Activated T-cell treated with anti-CD3 and anti-CD28 coated beads, Interleukin-2, amount 50 U/mL, for 72 hours (primary cell): ENCODE data around the gene IL1R1. TPM values are rescaled to one million over a fixed set of nuclear protein-coding genes. Genes with fewer than 3 reads are reported as not detected.
"Not testable (repeated sequence)": the region's sequence is repeated elsewhere in the genome, so short reads cannot be mapped to it uniquely, and the experiment has no call there.

ENCODE experiments used
- ATAC-seq, 2 donors: fragments of 150-1000 bp; cut with Tn5 transposase; replicated peaks in 1 of 2; 2 replicates each; pipeline ENCODE4 v1.10.0; 2021; ENCODE audit warnings: moderate library complexity in 2 of 2, mild to moderate bottlenecking in 1 of 2
- DNase-seq, 2 donors: peaks; one replicate each; pipeline ENCODE4 v3.0.0; 2021 to 2022; ENCODE audit warnings: mixed read lengths in 1 of 2
- H3K27ac Mint-ChIP-seq: one replicate; pipeline ENCODE4 v1.8.0; 2022; ENCODE audit warnings: mild to moderate bottlenecking, moderate library complexity, mixed read lengths
- H3K27me3 Mint-ChIP-seq: one replicate; pipeline ENCODE4 v1.8.0; 2022; ENCODE audit warnings: low read depth, mixed read lengths
- H3K36me3 Mint-ChIP-seq, 2 donors: one replicate each; pipeline ENCODE4 v1.8.0; 2022; ENCODE audit warnings: mixed read lengths in 2 of 2, mild to moderate bottlenecking in 1 of 2; ENCODE audit not compliant: insufficient read depth in 2 of 2
- H3K4me1 Mint-ChIP-seq: one replicate; pipeline ENCODE4 v1.8.0; 2022; ENCODE audit warnings: low read depth, mixed read lengths
- H3K4me3 Mint-ChIP-seq, 2 donors: one replicate each; pipeline ENCODE4 v1.8.0; 2022; ENCODE audit warnings: mild to moderate bottlenecking in 2 of 2, mixed read lengths in 2 of 2, moderate library complexity in 2 of 2
- H3K9me3 Mint-ChIP-seq, 2 donors: one replicate each; pipeline ENCODE4 v1.8.0; 2022; ENCODE audit warnings: mixed read lengths in 2 of 2
- total RNA-seq, 2 donors: library from RNA; stranded (reverse); gene quantifications; one replicate each; pipeline ENCODE4 v1.2.3, GENCODE V29; 2022

The IL1R1 gene
- total RNA-seq: 10 to 100 TPM; 14.3 to 14.5 TPM

GRCh38 chr2:102141970-102142828, at the start of gene IL1R1:
IL1R1 (plus strand) TSS chr2:102142746; CDS start chr2:102157725, 14,979 bp downstream.
- H3K9me3 Mint-ChIP-seq: peaks cover 20 to 21% of the 10 kb centered on the region in 2 donors
- H3K4me3 Mint-ChIP-seq: peak within 1 kb of the TSS; percentile 76 to 84
- peaks cover 60% of the 10 kb centered on the region for H3K4me1 Mint-ChIP-seq
- H3K27me3 Mint-ChIP-seq: peaks cover 24% of the 10 kb centered on the region
- peak within 1 kb of the TSS; percentile 61 for H3K27ac Mint-ChIP-seq
- H3K36me3 Mint-ChIP-seq: peaks cover 44 to 60% of the 10 kb centered on the region in 2 donors
- DNase-seq: peak; percentile 40 to 68
- ATAC-seq: peak; percentile 62 to 69

GRCh38 chr2:102093662-102094061, 48.9 kb upstream of the IL1R1 start:
- no peak for DNase-seq
- no peak overlapping the region for H3K27ac Mint-ChIP-seq
- peaks cover 4 to 9% of the 10 kb centered on the region in 2 donors for H3K9me3 Mint-ChIP-seq
- H3K4me3 Mint-ChIP-seq: no peak overlapping the region
- ATAC-seq: no peak
- peaks cover 3 to 17% of the 10 kb centered on the region in 2 donors for H3K36me3 Mint-ChIP-seq
- H3K4me1 Mint-ChIP-seq: peaks cover 15% of the 10 kb centered on the region
- H3K27me3 Mint-ChIP-seq: peaks cover 11% of the 10 kb centered on the region

GRCh38 chr2:102094917-102095316, 47.6 kb upstream of the IL1R1 start:
- ATAC-seq (peak; percentile 95 to 99), DNase-seq (peak; percentile 70 to 72)
- Mint-ChIP-seq H3K27me3 (peaks cover 14% of the 10 kb centered on the region), H3K4me3 (no peak overlapping the region), H3K27ac (no peak overlapping the region), H3K9me3 (peaks cover 4% of the 10 kb centered on the region in 2 donors), H3K4me1 (peaks cover 28% of the 10 kb centered on the region), H3K36me3 (peaks cover 5 to 13% of the 10 kb centered on the region in 2 donors)

GRCh38 chr2:102096103-102096502, 46.4 kb upstream of the IL1R1 start:
- Mint-ChIP-seq H3K4me1 (peaks cover 39% of the 10 kb centered on the region), H3K27me3 (peaks cover 14% of the 10 kb centered on the region), H3K9me3 (peaks cover 2 to 6% of the 10 kb centered on the region in 2 donors), H3K27ac (no peak overlapping the region), H3K4me3 (no peak overlapping the region), H3K36me3 (peaks cover 7% of the 10 kb centered on the region in 2 donors)
- no peak for ATAC-seq
- DNase-seq: no peak

GRCh38 chr2:102098756-102099155, 43.8 kb upstream of the IL1R1 start:
- Mint-ChIP-seq H3K36me3 (peaks cover 5 to 9% of the 10 kb centered on the region in 2 donors), H3K27ac (no peak overlapping the region), H3K4me3 (no peak overlapping the region), H3K27me3 (peaks cover 32% of the 10 kb centered on the region), H3K4me1 (peaks cover 56% of the 10 kb centered on the region), H3K9me3 (peaks cover 2% of the 10 kb centered on the region in 2 donors)
- ATAC-seq (no peak), DNase-seq (no peak)

GRCh38 chr2:102099536-102100298, 42.8 kb upstream of the IL1R1 start:
- DNase-seq (no peak), ATAC-seq (no peak)
- peaks cover 5 to 9% of the 10 kb centered on the region in 2 donors for H3K36me3 Mint-ChIP-seq
- H3K4me1 Mint-ChIP-seq: peaks cover 62% of the 10 kb centered on the region
- H3K27me3 Mint-ChIP-seq: peaks cover 32% of the 10 kb centered on the region
- peaks cover 2% of the 10 kb centered on the region in 2 donors for H3K9me3 Mint-ChIP-seq
- H3K27ac Mint-ChIP-seq: peak overlapping the region; percentile 62
- H3K4me3 Mint-ChIP-seq: peak overlapping the region; percentile 70 to 75

- DNase-seq (peak; percentile 47 to 60), ATAC-seq (peak; percentile 80 to 83)
- Mint-ChIP-seq H3K4me3 (peak overlapping the region; percentile 70 to 75), H3K9me3 (peaks cover 2% of the 10 kb centered on the region in 2 donors), H3K36me3 (peaks cover 5 to 9% of the 10 kb centered on the region in 2 donors), H3K27ac (peak overlapping the region; percentile 62), H3K4me1 (peaks cover 63% of the 10 kb centered on the region), H3K27me3 (peaks cover 32% of the 10 kb centered on the region)
Measured at GRCh38 chr2:102100371-102101096, 42.0 kb upstream of the IL1R1 start.

GRCh38 chr2:102101097-102101848, 41.3 kb upstream of the IL1R1 start:
- Mint-ChIP-seq H3K9me3 (peaks cover 2% of the 10 kb centered on the region in 2 donors), H3K36me3 (peaks cover 5 to 9% of the 10 kb centered on the region in 2 donors), H3K27me3 (peaks cover 32% of the 10 kb centered on the region), H3K4me3 (no peak overlapping the region), H3K4me1 (peaks cover 70% of the 10 kb centered on the region), H3K27ac (no peak overlapping the region)
- DNase-seq: no peak
- no peak for ATAC-seq

- no peak overlapping the region for H3K27ac Mint-ChIP-seq
- peaks cover 5 to 9% of the 10 kb centered on the region in 2 donors for H3K36me3 Mint-ChIP-seq
- ATAC-seq: no peak
- no peak overlapping the region for H3K4me3 Mint-ChIP-seq
- peaks cover 28% of the 10 kb centered on the region for H3K27me3 Mint-ChIP-seq
- no peak for DNase-seq
- peaks cover 73% of the 10 kb centered on the region for H3K4me1 Mint-ChIP-seq
- peaks cover 2% of the 10 kb centered on the region in 2 donors for H3K9me3 Mint-ChIP-seq
Measured at GRCh38 chr2:102101849-102102635, 40.5 kb upstream of the IL1R1 start.

- DNase-seq, H3K27ac Mint-ChIP-seq, ATAC-seq, H3K9me3 Mint-ChIP-seq, H3K36me3 Mint-ChIP-seq, H3K4me3 Mint-ChIP-seq: not testable (repeated sequence)
- Mint-ChIP-seq H3K4me1 (peaks cover 73% of the 10 kb centered on the region), H3K27me3 (peaks cover 24% of the 10 kb centered on the region)
Measured at GRCh38 chr2:102102636-102102948, 40.0 kb upstream of the IL1R1 start.

- Mint-ChIP-seq H3K4me3 (peak overlapping the region in 1 of 2 donors; percentile 83), H3K9me3 (peaks cover 2% of the 10 kb centered on the region in 2 donors), H3K36me3 (peaks cover 5 to 9% of the 10 kb centered on the region in 2 donors), H3K27ac (no peak overlapping the region), H3K4me1 (peaks cover 80% of the 10 kb centered on the region), H3K27me3 (peaks cover 24% of the 10 kb centered on the region)
- DNase-seq: no peak
- ATAC-seq: no peak
Measured at GRCh38 chr2:102103284-102103683, 39.3 kb upstream of the IL1R1 start.
